Germinal center (tissue), 1 donor: Measurements from ENCODE around the gene PRSS1.
A peak's percentile ranks its signal among the peaks of the same experiment; 100 is the strongest.
"Not testable (repeated sequence)": the region's sequence is repeated elsewhere in the genome, so short reads cannot be mapped to it uniquely, and the experiment has no call there.

Source experiments
- DNase-seq: peaks from one replicate; pipeline ENCODE4 v3.0.0; 2012; ENCODE audit warnings: mixed read lengths, low spot score

The PRSS1 gene

GRCh38 chr7:142773937-142774744, 24.9 kb downstream of the PRSS1 start:
- DNase-seq: no peak

- DNase-seq: no peak
Measured at GRCh38 chr7:142774826-142775225, 25.6 kb downstream of the PRSS1 start.

GRCh38 chr7:142775351-142776115, 26.3 kb downstream of the PRSS1 start:
- not testable (repeated sequence) for DNase-seq

- DNase-seq: no peak
Measured at GRCh38 chr7:142776206-142776844, 27.1 kb downstream of the PRSS1 start.

GRCh38 chr7:142776845-142777225, 27.6 kb downstream of the PRSS1 start:
- DNase-seq: not testable (repeated sequence)

GRCh38 chr7:142777318-142777717, 28.0 kb downstream of the PRSS1 start:
- no peak for DNase-seq

GRCh38 chr7:142782922-142783900, 33.9 kb downstream of the PRSS1 start:
- DNase-seq: peak; percentile 83

GRCh38 chr7:142784096-142784495, 34.8 kb downstream of the PRSS1 start:
- no peak for DNase-seq

- no peak for DNase-seq
Measured at GRCh38 chr7:142784716-142785115, 35.4 kb downstream of the PRSS1 start.

- DNase-seq: no peak
Measured at GRCh38 chr7:142785841-142786250, 36.6 kb downstream of the PRSS1 start.

GRCh38 chr7:142787034-142787768, 37.9 kb downstream of the PRSS1 start:
- DNase-seq: no peak

- DNase-seq: no peak
Measured at GRCh38 chr7:142787783-142788182, 38.5 kb downstream of the PRSS1 start.

GRCh38 chr7:142788303-142789289, 39.3 kb downstream of the PRSS1 start:
- DNase-seq: no peak

- no peak for DNase-seq
Measured at GRCh38 chr7:142789441-142789840, 40.2 kb downstream of the PRSS1 start.

- no peak for DNase-seq
Measured at GRCh38 chr7:142790056-142790455, 40.8 kb downstream of the PRSS1 start.

GRCh38 chr7:142790555-142790954, 41.3 kb downstream of the PRSS1 start:
- no peak for DNase-seq

- no peak for DNase-seq
Measured at GRCh38 chr7:142791502-142791901, 42.2 kb downstream of the PRSS1 start.

- no peak for DNase-seq
Measured at GRCh38 chr7:142792129-142792528, 42.9 kb downstream of the PRSS1 start.

- no peak for DNase-seq
Measured at GRCh38 chr7:142792593-142792992, 43.3 kb downstream of the PRSS1 start.

- no peak for DNase-seq
Measured at GRCh38 chr7:142793156-142793555, 43.9 kb downstream of the PRSS1 start.
